Endothelial cell of umbilical vein (primary cell): ENCODE measurements around the gene BMAL2.

ENCODE experiments used
- EZH2 ChIP-seq: IDR thresholded peaks from 2 replicates; pipeline ENCODE4 v1.6.1; 2012; ENCODE audit warnings: borderline replicate concordance, low read depth, mild to moderate bottlenecking, moderate library complexity, low read length, inconsistent platforms; ENCODE audit not compliant: severe bottlenecking
- FOS ChIP-seq: IDR thresholded peaks from 2 replicates; pipeline ENCODE4 v1.6.1; 2011; ENCODE audit warnings: mild to moderate bottlenecking, low read length, moderate library complexity, borderline replicate concordance; ENCODE audit not compliant: insufficient read depth
- GATA2 ChIP-seq: IDR thresholded peaks from 2 replicates; pipeline ENCODE4 v1.7.0; 2011; ENCODE audit warnings: low read depth, mild to moderate bottlenecking, moderate library complexity, mixed read lengths, low read length; ENCODE audit not compliant: insufficient read length, insufficient read depth
- JUN ChIP-seq: IDR thresholded peaks from 2 replicates; pipeline ENCODE4 v1.6.1; 2011; ENCODE audit warnings: borderline replicate concordance, low read depth; ENCODE audit not compliant: insufficient read length, insufficient read depth
- MYC ChIP-seq: IDR thresholded peaks from one replicate; pipeline ENCODE4 v1.6.1; 2011; ENCODE audit warnings: mild to moderate bottlenecking, low read depth, low read length
- POLR2A ChIP-seq: IDR thresholded peaks from 2 replicates; pipeline ENCODE4 v1.6.1; 2012; ENCODE audit warnings: low read depth, mild to moderate bottlenecking, control low read depth, low read length
- POLR2AphosphoS5 ChIP-seq: IDR thresholded peaks from 2 replicates; pipeline ENCODE4 v1.6.1; 2012; ENCODE audit warnings: low read depth, mild to moderate bottlenecking, control low read depth, low read length, moderate library complexity; ENCODE audit not compliant: insufficient read depth
- TF ChIP-seq, protein P1 (sequence below), 2 donors: IDR thresholded peaks; 1 replicate in 1 of 2; 2 replicates in 1 of 2; pipeline ENCODE4 v1.5.1; 2011; ENCODE audit warnings: low read length in 2 of 2, mild to moderate bottlenecking in 2 of 2, moderate library complexity in 2 of 2, control low read depth in 1 of 2, inconsistent platforms in 1 of 2, low read depth in 1 of 2; ENCODE audit not compliant: insufficient read depth in 1 of 2; ENCODE audit errors: extremely low read depth in 1 of 2
- TF ChIP-seq, protein P2 (sequence below): IDR thresholded peaks from 2 replicates; pipeline ENCODE4 v1.6.1; 2011; ENCODE audit not compliant: insufficient read depth, insufficient read length

DNA sequence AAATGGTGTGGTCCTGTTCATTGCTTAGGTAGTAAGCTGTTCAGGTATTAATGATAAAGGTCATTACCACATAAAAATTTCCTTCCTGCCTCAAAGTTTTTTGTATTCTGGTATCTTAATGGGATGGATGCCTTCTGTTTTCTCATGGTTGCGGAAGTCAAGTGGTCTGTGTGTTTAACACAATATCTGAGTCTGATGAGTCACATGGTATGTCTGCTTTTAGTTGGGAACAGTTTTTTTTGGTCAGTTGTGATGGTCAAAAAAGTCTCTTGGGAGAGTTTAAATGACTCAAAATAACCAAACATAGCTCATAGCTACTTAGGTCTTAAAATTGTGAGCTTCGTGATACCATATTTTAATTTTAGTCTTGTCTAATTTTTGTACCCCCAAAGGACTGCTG, 47.9 kb upstream of the BMAL2 start:
- no peak for TF ChIP-seq EZH2
- TF ChIP-seq, protein P1, sequence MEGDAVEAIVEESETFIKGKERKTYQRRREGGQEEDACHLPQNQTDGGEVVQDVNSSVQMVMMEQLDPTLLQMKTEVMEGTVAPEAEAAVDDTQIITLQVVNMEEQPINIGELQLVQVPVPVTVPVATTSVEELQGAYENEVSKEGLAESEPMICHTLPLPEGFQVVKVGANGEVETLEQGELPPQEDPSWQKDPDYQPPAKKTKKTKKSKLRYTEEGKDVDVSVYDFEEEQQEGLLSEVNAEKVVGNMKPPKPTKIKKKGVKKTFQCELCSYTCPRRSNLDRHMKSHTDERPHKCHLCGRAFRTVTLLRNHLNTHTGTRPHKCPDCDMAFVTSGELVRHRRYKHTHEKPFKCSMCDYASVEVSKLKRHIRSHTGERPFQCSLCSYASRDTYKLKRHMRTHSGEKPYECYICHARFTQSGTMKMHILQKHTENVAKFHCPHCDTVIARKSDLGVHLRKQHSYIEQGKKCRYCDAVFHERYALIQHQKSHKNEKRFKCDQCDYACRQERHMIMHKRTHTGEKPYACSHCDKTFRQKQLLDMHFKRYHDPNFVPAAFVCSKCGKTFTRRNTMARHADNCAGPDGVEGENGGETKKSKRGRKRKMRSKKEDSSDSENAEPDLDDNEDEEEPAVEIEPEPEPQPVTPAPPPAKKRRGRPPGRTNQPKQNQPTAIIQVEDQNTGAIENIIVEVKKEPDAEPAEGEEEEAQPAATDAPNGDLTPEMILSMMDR (IDR thresholded peaks at IDR 0.05; ENCODE audit: extremely low read depth in 1 of 2, insufficient read depth in 1 of 2, low read depth in 1 of 2, low read length in 2 of 2): no peak
- no peak for TF ChIP-seq POLR2A
- no peak for TF ChIP-seq POLR2AphosphoS5
- TF ChIP-seq GATA2: peak; percentile 13
- no peak for TF ChIP-seq MYC
- TF ChIP-seq FOS: peak; percentile 53
- TF ChIP-seq, protein P2, sequence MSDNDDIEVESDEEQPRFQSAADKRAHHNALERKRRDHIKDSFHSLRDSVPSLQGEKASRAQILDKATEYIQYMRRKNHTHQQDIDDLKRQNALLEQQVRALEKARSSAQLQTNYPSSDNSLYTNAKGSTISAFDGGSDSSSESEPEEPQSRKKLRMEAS: no peak
- peak; percentile 79 for TF ChIP-seq JUN
